Measurements from ENCODE around the gene NMNAT3.

GRCh38 chr3:139676632-139677387 is 962 bp downstream of the NMNAT3 start:
- TF ChIP-seq CTCF (IDR thresholded peaks at IDR 0.05) = no peak
- no peak for TF ChIP-seq EP300 (IDR thresholded peaks at IDR 0.05; ENCODE audit: low read depth)
- TF ChIP-seq POLR2A (IDR thresholded peaks at IDR 0.05) = no peak
- TF ChIP-seq POLR2AphosphoS5 (IDR thresholded peaks at IDR 0.05) = no peak

Measured in transverse colon (tissue), 4 donors.